HepG2 (cell line): Measurements from ENCODE around the gene AMN.

Experiments used
- BRCA1 ChIP-seq: sonication (generic); formaldehyde crosslinking; IDR thresholded peaks from 2 replicates; pipeline ENCODE4 v1.4.0; 2020; ENCODE audit warnings: missing genetic modification reagents
- CTCF ChIP-seq: sonication (generic); formaldehyde crosslinking; IDR thresholded peaks from 2 replicates; pipeline ENCODE4 v1.5.0; 2020; ENCODE audit warnings: mild to moderate bottlenecking, missing genetic modification reagents, moderate library complexity
- KDM5A ChIP-seq: fragments of 200-600 bp; sonication (generic); IDR thresholded peaks from 2 replicates; pipeline ENCODE4 v1.7.0; 2018; ENCODE audit warnings: antibody characterized with exemption, mild to moderate bottlenecking, low read length, borderline replicate concordance
- ZBTB21 ChIP-seq: sonication (generic); formaldehyde crosslinking; IDR thresholded peaks from 2 replicates; pipeline ENCODE4 v1.4.0; 2020; ENCODE audit warnings: missing genetic modification reagents
- ZNF530 ChIP-seq: sonication (generic); formaldehyde crosslinking; IDR thresholded peaks from 2 replicates; pipeline ENCODE4 v1.5.0; 2020; ENCODE audit warnings: low read depth, mild to moderate bottlenecking, missing genetic modification reagents
- ZNF816 ChIP-seq: sonication (generic); formaldehyde crosslinking; IDR thresholded peaks from 2 replicates; pipeline ENCODE4 v1.8.0; 2022; ENCODE audit warnings: missing genetic modification reagents, mild to moderate bottlenecking, borderline replicate concordance

GRCh38 chr14:102930138-102930752 lies 7.8 kb downstream of the AMN start:
- TF ChIP-seq ZNF530 (CRISPR knock-in tag) (no peak), ZBTB21 (CRISPR knock-in tag) (no peak), CTCF (CRISPR knock-in tag) (no peak), KDM5A (no peak), ZNF816 (CRISPR knock-in tag) (no peak), BRCA1 (no peak)
